Esophagus squamous epithelium (tissue), 5 donors: ENCODE results near the gene DNAJC2. TPM values are rescaled to one million over a fixed set of nuclear protein-coding genes. Genes with fewer than 3 reads are reported as not detected.

Experiments
- DNase-seq: peaks from one replicate; lab custom pipeline; 2025; lab: John Stamatoyannopoulos, UW
- H3K27ac ChIP-seq, 4 donors: fragments of 200-600 bp; sonication (generic); one replicate each; pipeline ENCODE4 v1.5.1; 2016 to 2019; ENCODE audit warnings: mild to moderate bottlenecking in 1 of 4
- H3K27me3 ChIP-seq, 4 donors: fragments of 200-600 bp; sonication (generic); 1 replicate in 3 of 4; 2 replicates in 1 of 4; pipeline versions ENCODE4 v1.5.1 to v1.6.0; 2017 to 2021; ENCODE audit warnings: antibody characterized with exemption in 1 of 4
- H3K36me3 ChIP-seq, 3 donors: fragments of 200-600 bp; sonication (generic); one replicate each; pipeline ENCODE4 v1.5.1; 2016 to 2019
- H3K4me1 ChIP-seq, 3 donors: fragments of 200-600 bp; sonication (generic); one replicate each; pipeline ENCODE4 v1.5.1; 2017 to 2019
- H3K4me3 ChIP-seq, 4 donors: fragments of 200-600 bp; sonication (generic); 1 replicate in 3 of 4; 2 replicates in 1 of 4; pipeline ENCODE4 v1.5.1; 2016 to 2019; ENCODE audit warnings: mild to moderate bottlenecking in 2 of 4, moderate library complexity in 1 of 4
- H3K9me3 ChIP-seq, 3 donors: fragments of 200-600 bp; sonication (generic); one replicate each; pipeline ENCODE4 v1.5.1; 2016 to 2019
- CTCF ChIP-seq, 6 experiments: fragments of 450-650 bp in 4 of 6; fragments of 200-600 bp in 2 of 6; sonication (generic) in 2 of 6; IDR thresholded peaks; one replicate each; pipeline ENCODE4 v1.5.1; 2016 to 2019; ENCODE audit warnings: antibody characterized with exemption in 6 of 6, mild to moderate bottlenecking in 4 of 6, moderate library complexity in 4 of 6
- POLR2A ChIP-seq, 4 donors: fragments of 450-650 bp; IDR thresholded peaks; one replicate each; pipeline ENCODE4 v1.6.1; 2017; ENCODE audit warnings: antibody characterized with exemption in 4 of 4, mild to moderate bottlenecking in 4 of 4, moderate library complexity in 3 of 4
- WGBS, 2 donors: methylation state at CpG; one replicate each; pipeline ENCODE4 v1.1.5; 2018; 5-methylcytosine and 5-hydroxymethylcytosine counted together
- intact Hi-C: fragments of 100-400 bp; cut with DNase I; formaldehyde crosslinking; loops from one replicate; pipeline ENCODE4 v1.15.0; 2022
- total RNA-seq, 4 donors: library from RNA; depleted of rRNA; stranded (reverse); fragments of >200 nt; gene quantifications; one replicate each; pipeline ENCODE4 v1.1.0, GENCODE V29; 2016
- donor health status: DM: yes; HTN: yes; CAD: no.

The DNAJC2 gene
- total RNA-seq, 4 donors from 2014 or later: 10.9 to 26.1 (median 17.7) TPM

- peak overlapping the region; percentile 79 to 98 (median 90) for H3K4me3 ChIP-seq
- intact Hi-C loops: no loop called here
- no peak for TF ChIP-seq POLR2A (IDR thresholded peaks at IDR 0.05)
- no peak for TF ChIP-seq CTCF (IDR thresholded peaks at IDR 0.05)
- H3K36me3 ChIP-seq: peaks cover 3 to 37% (median 7%) of the 10 kb centered on the region in 3 donors
- H3K27ac ChIP-seq: peak overlapping the region in 2 of 4 donors; percentile 90 to 92
- no peaks in the 10 kb centered on the region for H3K9me3 ChIP-seq
- H3K4me1 ChIP-seq: peaks cover 8 to 52% (median 18%) of the 10 kb centered on the region in 3 donors
- H3K27me3 ChIP-seq: no peaks in the 10 kb centered on the region
- no peak for DNase-seq
Observed at GRCh38 chr7:103343332-103343731, 1.2 kb downstream of the DNAJC2 start.

GRCh38 chr7:103341466-103341865 lies 3.1 kb downstream of the DNAJC2 start:
- H3K4me3 ChIP-seq: no peak overlapping the region
- H3K27me3 ChIP-seq: no peaks in the 10 kb centered on the region
- peaks cover 10 to 55% (median 13%) of the 10 kb centered on the region in 3 donors for H3K36me3 ChIP-seq
- H3K27ac ChIP-seq: no peak overlapping the region
- no peaks in the 10 kb centered on the region for H3K9me3 ChIP-seq
- DNase-seq: no peak
- H3K4me1 ChIP-seq: peaks cover 6 to 40% (median 13%) of the 10 kb centered on the region in 3 donors
- TF ChIP-seq POLR2A (IDR thresholded peaks at IDR 0.05) (no peak), CTCF (IDR thresholded peaks at IDR 0.05) (no peak)
- WGBS, 2 donors: 72 to 75% methylated on average over 2 of the region's 2 CpGs
- intact Hi-C loops: no loop called here

GRCh38 chr7:103338864-103339263 lies 5.7 kb downstream of the DNAJC2 start:
- intact Hi-C loops: no loop called here
- no peak overlapping the region for H3K4me3 ChIP-seq
- no peaks in the 10 kb centered on the region for H3K27me3 ChIP-seq
- DNase-seq: no peak
- peaks cover 10 to 81% (median 13%) of the 10 kb centered on the region in 3 donors for H3K36me3 ChIP-seq
- no peak overlapping the region for H3K27ac ChIP-seq
- TF ChIP-seq POLR2A (IDR thresholded peaks at IDR 0.05) (no peak), CTCF (IDR thresholded peaks at IDR 0.05) (no peak)
- H3K4me1 ChIP-seq: peaks cover 6 to 27% (median 13%) of the 10 kb centered on the region in 3 donors
- WGBS, 2 donors: 87 to 89% methylated on average over 2 of the region's 2 CpGs
- H3K9me3 ChIP-seq: no peaks in the 10 kb centered on the region

GRCh38 chr7:103336761-103337160 lies 7.8 kb downstream of the DNAJC2 start:
- intact Hi-C loops: no loop called here
- no peak overlapping the region for H3K27ac ChIP-seq
- 83 to 84% methylated on average over 2 of the region's 2 CpGs for WGBS, 2 donors
- no peak for DNase-seq
- TF ChIP-seq POLR2A (IDR thresholded peaks at IDR 0.05) (no peak), CTCF (IDR thresholded peaks at IDR 0.05) (no peak)
- peaks cover 0 to 9% (median 0%) of the 10 kb centered on the region in 3 donors for H3K4me1 ChIP-seq
- peaks cover 10 to 98% (median 13%) of the 10 kb centered on the region in 3 donors for H3K36me3 ChIP-seq
- H3K4me3 ChIP-seq: no peak overlapping the region
- H3K9me3 ChIP-seq: no peaks in the 10 kb centered on the region
- no peaks in the 10 kb centered on the region for H3K27me3 ChIP-seq

GRCh38 chr7:103325744-103326143 lies 18.8 kb downstream of the DNAJC2 start:
- Histone ChIP-seq H3K27ac (no peak overlapping the region), H3K27me3 (no peaks in the 10 kb centered on the region), H3K4me3 (no peak overlapping the region), H3K9me3 (no peaks in the 10 kb centered on the region), H3K4me1 (no peaks in the 10 kb centered on the region), H3K36me3 (peaks cover 4 to 92% (median 15%) of the 10 kb centered on the region in 3 donors)
- 72 to 77% methylated on average over 8 of the region's 8 CpGs for WGBS, 2 donors
- intact Hi-C loops: no loop called here
- DNase-seq: no peak
- no peak for TF ChIP-seq CTCF (IDR thresholded peaks at IDR 0.05)
- TF ChIP-seq POLR2A (IDR thresholded peaks at IDR 0.05): no peak
